Mesenchymal stem cell (in vitro differentiated cells and primary cell): ENCODE measurements around the gene ANTXRL.
"Not testable (repeated sequence)": the region's sequence is repeated elsewhere in the genome, so short reads cannot be mapped to it uniquely, and the experiment has no call there.

Experiments
- DNase-seq: peaks from one replicate; pipeline ENCODE4 v3.0.0-alpha.2; 2013
- H2AFZ ChIP-seq: one replicate; pipeline ENCODE4 v1.6.1; 2013; ENCODE audit warnings: low read depth, mild to moderate bottlenecking, control low read depth, inconsistent platforms, low read length, moderate library complexity
- H2AK5ac ChIP-seq: 2 replicates; pipeline ENCODE4 v1.6.1; 2013; ENCODE audit warnings: low read length, moderate library complexity, mild to moderate bottlenecking, inconsistent platforms; ENCODE audit not compliant: severe bottlenecking
- H2BK120ac ChIP-seq: one replicate; pipeline ENCODE4 v1.6.1; 2013; ENCODE audit warnings: low read depth, mild to moderate bottlenecking, inconsistent platforms, low read length, moderate library complexity
- H2BK12ac ChIP-seq, 2 experiments: one replicate each; pipeline ENCODE4 v1.6.1; 2013; ENCODE audit warnings: inconsistent platforms in 2 of 2, low read length in 2 of 2, mild to moderate bottlenecking in 2 of 2, moderate library complexity in 2 of 2, control low read depth in 1 of 2
- H2BK15ac ChIP-seq: one replicate; pipeline ENCODE4 v1.6.1; 2013; ENCODE audit warnings: mild to moderate bottlenecking, low read depth, inconsistent platforms; ENCODE audit not compliant: poor library complexity, severe bottlenecking
- H2BK5ac ChIP-seq: 2 replicates; pipeline ENCODE4 v1.6.1; 2013; ENCODE audit warnings: low read depth, mild to moderate bottlenecking, low read length, control low read depth, inconsistent platforms; ENCODE audit not compliant: poor library complexity, severe bottlenecking
- H3K14ac ChIP-seq, 2 experiments: one replicate each; pipeline ENCODE4 v1.6.1; 2013; ENCODE audit warnings: inconsistent platforms in 2 of 2, low read length in 2 of 2, control low read depth in 1 of 2, mild to moderate bottlenecking in 1 of 2, moderate library complexity in 1 of 2
- H3K18ac ChIP-seq, 2 experiments: one replicate each; pipeline ENCODE4 v1.6.1; 2013; ENCODE audit warnings: inconsistent platforms in 2 of 2, low read length in 2 of 2, control low read depth in 1 of 2, low read depth in 1 of 2, mild to moderate bottlenecking in 1 of 2
- H3K23ac ChIP-seq, 2 experiments: one replicate each; pipeline ENCODE4 v1.6.1; 2013; ENCODE audit warnings: inconsistent platforms in 2 of 2, low read length in 2 of 2, mild to moderate bottlenecking in 2 of 2, moderate library complexity in 2 of 2, control low read depth in 1 of 2
- H3K27ac ChIP-seq: 2 replicates; pipeline ENCODE4 v1.5.1; 2013; ENCODE audit warnings: mild to moderate bottlenecking, moderate library complexity, low read length, control low read depth, inconsistent platforms; ENCODE audit not compliant: poor library complexity, severe bottlenecking
- H3K27me3 ChIP-seq, 2 experiments: 2 replicates each; pipeline versions ENCODE4 v1.6.1 to v1.7.0; 2013; ENCODE audit warnings: low read length in 2 of 2, mild to moderate bottlenecking in 2 of 2, moderate library complexity in 2 of 2, control low read depth in 1 of 2, inconsistent platforms in 1 of 2; ENCODE audit not compliant: control insufficient read depth in 1 of 2, insufficient read depth in 1 of 2
- H3K36me3 ChIP-seq, 2 experiments: 2 replicates each; pipeline versions ENCODE4 v1.6.1 to v1.7.0; 2013; ENCODE audit warnings: low read length in 2 of 2, control low read depth in 1 of 2, inconsistent platforms in 1 of 2, low read depth in 1 of 2, mild to moderate bottlenecking in 1 of 2; ENCODE audit not compliant: insufficient read depth in 2 of 2, control insufficient read depth in 1 of 2
- H3K4ac ChIP-seq, 2 experiments: one replicate each; pipeline ENCODE4 v1.6.1; 2013; ENCODE audit warnings: inconsistent platforms in 2 of 2, low read length in 2 of 2, mild to moderate bottlenecking in 2 of 2, moderate library complexity in 2 of 2, control low read depth in 1 of 2, low read depth in 1 of 2
- H3K4me1 ChIP-seq: 2 replicates; pipeline ENCODE4 v1.6.1; 2013; ENCODE audit warnings: low read depth, low read length, control low read depth; ENCODE audit not compliant: control insufficient read depth, insufficient read depth
- H3K4me2 ChIP-seq: 2 replicates; pipeline ENCODE4 v1.6.1; 2013; ENCODE audit warnings: low read length, mild to moderate bottlenecking, inconsistent platforms; ENCODE audit not compliant: poor library complexity, severe bottlenecking
- H3K4me3 ChIP-seq, 2 experiments: 2 replicates each; pipeline versions ENCODE4 v1.5.1 to v1.7.0; 2013; ENCODE audit warnings: low read length in 2 of 2, mild to moderate bottlenecking in 2 of 2, control low read depth in 1 of 2, low read depth in 1 of 2; ENCODE audit not compliant: insufficient read depth in 1 of 2
- H3K79me1 ChIP-seq: replicated peaks from 2 replicates; pipeline ENCODE4 v1.6.1; 2013; ENCODE audit warnings: mild to moderate bottlenecking, control low read depth, low read length, inconsistent platforms; ENCODE audit not compliant: poor library complexity, severe bottlenecking
- H3K9ac ChIP-seq: 2 replicates; pipeline ENCODE4 v1.7.0; 2013; ENCODE audit warnings: mild to moderate bottlenecking, low read length, moderate library complexity
- H3K9me3 ChIP-seq: 2 replicates; pipeline ENCODE4 v1.7.0; 2013; ENCODE audit warnings: mild to moderate bottlenecking, low read length; ENCODE audit not compliant: control insufficient read depth
- H4K8ac ChIP-seq: one replicate; pipeline ENCODE4 v1.6.1; 2013; ENCODE audit warnings: inconsistent platforms, mild to moderate bottlenecking, low read length, moderate library complexity
- H4K91ac ChIP-seq: one replicate; pipeline ENCODE4 v1.6.1; 2013; ENCODE audit warnings: mild to moderate bottlenecking, low read length, inconsistent platforms
- WGBS: methylation state at CpG from one replicate; pipeline ENCODE4 v1.1.7; 2013; ENCODE audit warnings: mixed read lengths; 5-methylcytosine and 5-hydroxymethylcytosine counted together

The ANTXRL gene

DNA sequence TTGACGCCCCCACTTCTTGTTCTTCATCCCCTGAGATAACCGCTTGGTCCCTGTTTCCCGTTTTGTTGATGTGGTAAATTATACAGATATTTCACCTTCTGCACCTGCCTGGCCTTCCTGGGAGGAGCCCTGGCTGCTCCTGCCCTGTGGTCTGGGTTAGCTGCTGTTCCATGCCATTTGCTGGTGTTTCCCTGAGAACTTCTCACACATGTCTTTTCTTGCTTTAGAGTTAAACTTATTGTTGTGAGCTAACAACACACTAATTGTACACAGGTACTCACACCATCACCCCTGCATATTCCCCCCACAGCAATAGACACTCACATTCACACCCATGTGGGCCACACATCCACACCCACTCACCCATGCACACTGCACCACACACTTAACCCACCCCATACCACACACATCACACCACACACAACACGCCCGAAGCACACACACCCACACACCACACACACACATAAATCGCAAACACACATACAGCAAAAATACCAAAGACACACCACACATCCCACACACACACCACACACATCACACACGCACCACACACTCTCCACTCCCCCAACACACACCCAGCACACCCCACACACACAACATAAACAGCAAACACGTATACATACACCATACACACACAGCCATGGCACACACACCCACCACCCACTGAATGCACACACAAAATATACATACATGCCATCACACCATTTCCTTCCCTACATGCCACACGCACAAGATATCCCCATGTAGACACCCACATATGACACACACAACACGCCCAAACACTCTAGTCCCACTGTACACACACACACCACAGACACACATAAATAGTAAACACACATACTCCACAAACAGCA is 19.4 kb upstream of the ANTXRL start:
- H3K9ac ChIP-seq = no peak overlapping the region
- H3K79me1 ChIP-seq = no peaks in the 10 kb centered on the region
- no peak for DNase-seq
- H3K14ac ChIP-seq = peak overlapping the region in 1 of 2 experiments; percentile 80
- 81% methylated on average over 9 of the region's 10 CpGs for WGBS
- no peak overlapping the region for H3K27ac ChIP-seq
- H3K4ac ChIP-seq = no peak overlapping the region
- no peak overlapping the region for H3K4me3 ChIP-seq
- H3K27me3 ChIP-seq = peaks cover 0 to 6% of the 10 kb centered on the region in 2 experiments
- no peaks in the 10 kb centered on the region for H3K9me3 ChIP-seq
- H3K4me2 ChIP-seq = no peak overlapping the region
- no peak overlapping the region for H3K18ac ChIP-seq
- no peaks in the 10 kb centered on the region for H3K4me1 ChIP-seq
- H4K91ac ChIP-seq = no peak overlapping the region
- no peak overlapping the region for H3K23ac ChIP-seq
- no peak overlapping the region for H2AFZ ChIP-seq
- H2BK5ac ChIP-seq = no peak overlapping the region
- no peak overlapping the region for H2BK12ac ChIP-seq
- H2BK15ac ChIP-seq = no peak overlapping the region
- no peak overlapping the region for H2BK120ac ChIP-seq
- no peaks in the 10 kb centered on the region for H3K36me3 ChIP-seq
- no peak overlapping the region for H2AK5ac ChIP-seq
- no peak overlapping the region for H4K8ac ChIP-seq

DNA sequence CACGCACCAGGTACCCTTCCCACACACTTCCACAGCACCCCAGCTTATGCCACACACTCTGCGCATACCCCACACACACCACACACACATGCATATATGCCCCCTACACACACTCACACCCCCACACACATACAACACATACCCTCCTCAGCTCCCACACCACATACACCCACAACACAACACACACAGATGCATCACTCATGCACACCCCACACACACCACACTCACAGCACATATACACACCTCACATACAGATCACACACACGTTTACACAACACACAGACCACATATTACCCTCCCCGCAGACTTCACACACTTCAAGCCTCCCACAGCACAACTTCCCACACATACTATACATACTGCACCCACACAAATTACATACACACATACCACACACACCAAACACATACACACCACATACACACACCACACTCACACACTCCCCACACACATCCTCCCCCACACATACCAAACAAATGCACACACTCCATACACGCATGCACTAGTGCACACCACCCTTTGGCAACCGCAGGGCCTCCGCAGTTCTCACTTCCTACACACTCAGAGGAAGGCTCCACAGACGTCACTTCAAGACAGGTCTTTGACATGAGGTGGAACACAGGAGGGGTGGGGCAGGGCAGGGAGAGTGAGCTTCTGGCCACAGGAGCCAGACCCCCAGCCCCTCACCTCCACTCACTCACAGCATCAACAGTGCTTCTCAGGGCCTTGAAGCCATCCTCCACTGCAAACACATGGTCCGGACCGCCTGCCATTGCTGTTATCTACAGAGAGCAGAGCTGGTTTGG is 18.5 kb upstream of the ANTXRL start:
- peaks cover 0 to 6% of the 10 kb centered on the region in 2 experiments for H3K27me3 ChIP-seq
- no peak overlapping the region for H3K9ac ChIP-seq
- no peak overlapping the region for H2BK5ac ChIP-seq
- H3K4me2 ChIP-seq = no peak overlapping the region
- no peak overlapping the region for H3K27ac ChIP-seq
- H3K4me1 ChIP-seq = no peaks in the 10 kb centered on the region
- H2BK15ac ChIP-seq = no peak overlapping the region
- no peak overlapping the region for H2AK5ac ChIP-seq
- no peak overlapping the region for H2BK12ac ChIP-seq
- DNase-seq = no peak
- H3K4me3 ChIP-seq = no peak overlapping the region
- no peaks in the 10 kb centered on the region for H3K36me3 ChIP-seq
- H3K79me1 ChIP-seq = no peaks in the 10 kb centered on the region
- H2BK120ac ChIP-seq = no peak overlapping the region
- H3K14ac ChIP-seq = peak overlapping the region in 1 of 2 experiments; percentile 22
- no peak overlapping the region for H3K18ac ChIP-seq
- no peaks in the 10 kb centered on the region for H3K9me3 ChIP-seq
- H2AFZ ChIP-seq = no peak overlapping the region
- WGBS = 71% methylated on average over 9 of the region's 10 CpGs
- no peak overlapping the region for H3K4ac ChIP-seq
- no peak overlapping the region for H4K91ac ChIP-seq
- no peak overlapping the region for H3K23ac ChIP-seq
- no peak overlapping the region for H4K8ac ChIP-seq

DNA sequence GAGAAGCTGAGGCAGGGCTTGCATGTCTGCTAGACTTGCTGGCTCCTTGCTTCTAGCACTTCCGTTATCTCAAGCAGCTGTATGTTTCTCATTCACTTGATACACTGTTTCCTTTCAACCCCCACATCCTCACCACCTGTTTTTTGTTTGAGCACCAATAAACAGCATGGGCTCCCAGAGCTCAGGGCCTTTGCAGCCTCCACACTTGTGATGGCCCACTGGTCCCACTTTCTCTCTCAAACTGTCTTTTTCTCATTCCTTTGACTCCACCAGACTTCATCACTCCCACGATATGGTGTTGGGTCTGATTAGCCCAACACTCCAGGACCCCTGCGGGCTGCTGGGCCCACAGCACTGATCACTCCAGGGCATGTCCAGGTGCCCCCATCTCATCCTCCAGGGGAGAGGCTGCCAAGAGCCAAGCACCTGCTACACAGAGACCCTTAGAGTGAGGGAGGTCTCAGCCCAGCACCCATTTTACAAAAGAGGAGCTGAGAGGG is 17.2 kb upstream of the ANTXRL start:
- H3K4ac ChIP-seq = not testable (repeated sequence)
- WGBS = 76% methylated on average over 3 of the region's 3 CpGs

More for the DNA sequence above, 17.2 kb upstream of the ANTXRL start:
- H2BK120ac ChIP-seq, H2BK5ac ChIP-seq, H2AK5ac ChIP-seq, DNase-seq, H3K27ac ChIP-seq, H3K9me3 ChIP-seq, H3K79me1 ChIP-seq, H2BK15ac ChIP-seq, H3K36me3 ChIP-seq, H3K9ac ChIP-seq, H2AFZ ChIP-seq, H3K4me2 ChIP-seq, H3K23ac ChIP-seq, H2BK12ac ChIP-seq, H3K27me3 ChIP-seq, H4K91ac ChIP-seq, H3K18ac ChIP-seq, H3K4me3 ChIP-seq, H3K14ac ChIP-seq, H4K8ac ChIP-seq, H3K4me1 ChIP-seq: not testable (repeated sequence)
